T-helper 2 cell treated with Interferon-gamma antibody and Interleukin-4, amounts not matched to agents 100 ng/mL and 5 ng/mL, for 36 hours (primary cell): Measurements from ENCODE around the gene ABI3BP. TPM values are rescaled to one million over a fixed set of nuclear protein-coding genes. Genes with fewer than 3 reads are reported as not detected.
"Not testable (repeated sequence)": the region's sequence is repeated elsewhere in the genome, so short reads cannot be mapped to it uniquely, and the experiment has no call there.

Experiments
- intact Hi-C: fragments of 100-400 bp; cut with micrococcal nuclease; formaldehyde crosslinking; loops from one replicate; pipeline ENCODE4 v1.15.1; 2023
- total RNA-seq: library from RNA; stranded (reverse); gene quantifications from 2 replicates; pipeline ENCODE4 v1.2.3, GENCODE V29; 2022

Gene ABI3BP, protein sequence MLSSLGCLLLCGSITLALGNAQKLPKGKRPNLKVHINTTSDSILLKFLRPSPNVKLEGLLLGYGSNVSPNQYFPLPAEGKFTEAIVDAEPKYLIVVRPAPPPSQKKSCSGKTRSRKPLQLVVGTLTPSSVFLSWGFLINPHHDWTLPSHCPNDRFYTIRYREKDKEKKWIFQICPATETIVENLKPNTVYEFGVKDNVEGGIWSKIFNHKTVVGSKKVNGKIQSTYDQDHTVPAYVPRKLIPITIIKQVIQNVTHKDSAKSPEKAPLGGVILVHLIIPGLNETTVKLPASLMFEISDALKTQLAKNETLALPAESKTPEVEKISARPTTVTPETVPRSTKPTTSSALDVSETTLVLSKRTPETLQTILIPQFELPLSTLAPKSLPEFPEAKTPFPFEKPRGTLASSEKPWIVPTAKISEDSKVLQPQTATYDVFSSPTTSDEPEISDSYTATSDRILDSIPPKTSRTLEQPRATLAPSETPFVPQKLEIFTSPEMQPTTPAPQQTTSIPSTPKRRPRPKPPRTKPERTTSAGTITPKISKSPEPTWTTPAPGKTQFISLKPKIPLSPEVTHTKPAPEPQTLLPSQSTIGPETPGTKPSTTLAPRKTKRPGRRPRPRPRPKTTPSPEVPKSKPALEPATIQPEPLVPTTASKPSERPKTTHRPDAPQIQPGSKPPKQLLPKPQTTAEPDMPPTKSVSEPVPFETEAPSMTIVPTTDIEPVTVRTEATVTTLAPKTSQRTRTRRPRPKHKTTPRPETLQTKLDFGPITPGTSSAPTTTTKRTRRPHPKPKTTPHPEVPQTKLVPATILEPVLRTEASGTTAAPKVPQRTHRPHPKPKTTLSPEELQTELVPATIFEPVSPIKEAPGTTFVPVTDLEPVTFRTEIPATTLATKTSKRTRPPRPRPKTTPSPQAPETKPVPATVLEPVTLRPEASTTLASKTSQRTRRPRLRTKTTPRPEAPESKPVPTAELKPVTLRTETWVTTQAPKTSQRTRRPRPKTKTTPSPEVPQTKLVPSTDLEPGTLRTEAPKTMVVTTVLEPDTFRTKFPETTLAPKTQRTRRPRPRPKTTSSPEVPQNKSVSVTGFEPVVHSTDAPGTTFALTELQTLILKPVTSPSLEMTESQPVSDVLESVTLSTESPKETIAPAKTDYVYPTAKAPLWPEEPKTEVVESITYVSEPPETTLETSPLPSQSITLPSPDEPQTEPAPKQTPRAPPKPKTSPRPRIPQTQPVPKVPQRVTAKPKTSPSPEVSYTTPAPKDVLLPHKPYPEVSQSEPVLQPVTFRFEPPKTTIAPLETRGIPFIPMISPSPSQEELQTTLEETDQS (N-terminal part only)
- total RNA-seq, result not detected in 2 replicates

DNA sequence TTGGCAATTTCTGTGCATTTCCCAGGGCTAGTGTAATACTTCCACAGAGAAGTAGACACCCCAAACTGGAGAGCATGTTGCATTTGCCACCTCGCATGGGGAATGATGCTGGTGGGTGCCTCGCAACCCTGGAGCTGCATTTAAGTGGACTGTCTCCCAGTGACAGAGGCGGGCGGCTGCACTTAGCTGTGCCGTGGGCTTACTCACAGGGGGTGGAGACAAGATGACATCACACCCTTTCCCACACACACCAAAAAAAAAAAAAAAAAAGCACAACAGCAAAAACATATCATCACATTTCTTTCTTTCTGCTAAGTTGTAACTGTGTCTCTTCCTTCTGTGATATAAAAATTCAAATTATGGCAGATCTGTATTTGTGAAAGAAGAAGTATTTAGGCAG is at the start of gene ABI3BP:
TSS of gene ABI3BP (minus strand) at position 113 of the 400 bp plus-strand sequence. CDS start at position 76, 37 bp downstream.
- intact Hi-C loops, result no loop called here

DNA sequence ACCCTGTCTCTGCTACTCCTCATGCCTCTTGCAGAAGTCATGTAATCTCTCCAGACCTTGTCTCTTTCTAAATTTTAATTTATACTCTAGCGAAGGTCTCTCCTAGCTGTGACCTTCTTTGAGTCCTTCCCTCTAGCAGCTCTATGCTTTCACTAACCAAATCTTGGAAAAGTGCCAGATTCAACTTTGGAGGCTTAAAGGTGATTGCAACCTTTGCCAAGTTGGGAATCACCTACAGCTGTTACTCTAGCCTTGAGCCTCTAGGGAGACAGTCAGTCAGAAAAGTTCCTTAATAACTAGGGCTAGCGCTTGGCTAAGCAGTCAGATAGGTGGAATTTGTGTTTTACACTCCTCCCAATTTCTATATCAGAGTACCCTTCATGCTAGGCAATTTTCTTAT is 46.1 kb upstream of the ABI3BP start:
- intact Hi-C loops, result no loop called here

DNA sequence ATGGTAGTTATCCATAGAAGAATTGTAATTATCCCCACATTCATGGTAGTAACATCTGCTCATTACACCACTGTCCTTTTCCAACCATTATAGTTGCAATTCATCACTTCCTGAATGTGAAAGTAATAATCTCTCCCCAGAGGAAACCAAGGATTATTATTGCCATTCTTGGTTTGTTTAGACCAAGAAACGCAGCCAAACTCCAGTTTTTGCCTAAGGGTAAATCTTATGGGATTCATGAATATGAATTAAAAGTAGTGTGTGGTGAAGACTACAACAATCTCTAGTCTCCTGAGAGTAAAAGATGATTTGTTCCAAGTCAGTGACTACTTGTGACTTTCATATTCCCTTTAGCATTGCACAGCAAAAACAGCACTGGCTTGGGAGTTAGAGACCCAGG is 45.7 kb upstream of the ABI3BP start:
- intact Hi-C loops, result no loop called here

DNA sequence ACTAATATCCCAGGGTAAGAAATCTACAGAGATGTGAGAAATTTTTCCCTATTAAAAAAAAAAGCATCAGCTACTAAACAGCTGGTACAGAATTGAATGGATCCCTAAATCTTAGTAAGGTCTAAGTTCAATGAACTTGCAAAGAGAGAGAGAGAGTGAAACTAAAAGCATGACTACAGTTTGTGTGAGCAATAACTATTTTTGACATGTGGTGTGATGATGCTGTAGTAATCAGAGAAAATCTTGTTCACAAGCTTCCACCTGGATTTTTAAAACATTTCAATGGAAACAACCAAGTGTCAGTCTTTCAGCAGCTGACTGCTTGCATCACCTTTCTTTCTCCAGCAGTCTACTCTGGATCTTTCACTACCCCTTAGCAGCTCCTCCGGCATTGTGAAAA is 45.2 kb upstream of the ABI3BP start:
- intact Hi-C loops, result no loop called here

DNA sequence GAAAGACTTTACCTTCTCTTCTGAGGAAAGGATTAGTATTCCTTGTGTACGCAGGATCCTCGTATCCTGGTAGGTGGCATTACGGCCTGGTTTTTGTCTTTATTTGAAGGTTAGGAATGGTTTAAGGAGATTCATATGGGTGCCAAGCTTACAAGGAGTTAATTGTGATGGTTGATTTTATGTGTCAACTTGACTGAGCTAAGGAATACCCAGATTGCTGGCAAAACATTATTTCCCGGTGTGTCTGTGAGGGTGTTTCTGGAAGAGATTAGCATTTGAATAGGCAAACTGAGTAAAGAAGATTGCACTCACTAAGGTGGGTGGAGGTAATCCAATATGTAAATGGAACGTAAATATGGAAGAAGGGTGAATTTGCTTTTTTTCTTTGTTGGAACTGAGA is 44.4 kb upstream of the ABI3BP start:
- intact Hi-C loops, result no loop called here

DNA sequence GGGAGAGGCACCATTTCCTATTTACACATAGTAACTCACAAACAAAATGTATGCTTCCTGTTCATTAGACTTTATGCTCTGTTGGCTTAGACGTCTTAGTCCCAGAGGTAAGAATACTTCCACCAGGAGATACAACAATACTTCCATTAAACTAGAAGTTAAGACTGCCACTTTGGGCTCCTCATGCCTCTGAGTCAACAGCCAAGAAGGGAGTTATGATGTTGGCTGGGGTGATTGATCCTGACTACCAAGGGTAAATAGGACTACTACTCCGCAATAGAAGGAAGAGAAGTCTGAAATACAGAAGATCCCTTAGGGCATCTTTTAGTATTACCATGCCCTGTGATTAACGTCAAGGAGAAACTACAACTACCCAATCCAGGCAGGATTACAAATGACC is 43.5 kb upstream of the ABI3BP start:
- intact Hi-C loops, result no loop called here

DNA sequence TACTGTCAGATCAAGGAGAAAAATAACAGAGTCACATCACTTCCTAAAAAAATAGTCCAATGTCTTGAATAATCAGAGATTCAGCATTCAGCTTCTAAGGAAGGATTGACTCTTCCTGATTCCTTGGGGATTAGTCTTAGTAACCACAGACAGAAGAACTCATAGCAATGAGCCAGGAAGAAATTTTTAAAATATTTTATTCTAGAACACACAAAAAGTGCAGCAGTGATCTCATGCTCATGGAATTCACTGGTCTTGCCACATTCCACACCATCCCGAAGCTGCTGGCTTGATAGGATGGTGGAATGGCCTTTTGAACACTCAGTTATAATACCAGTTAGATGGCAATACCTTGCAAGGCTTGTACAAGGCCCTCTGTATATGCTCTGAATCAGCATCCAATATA is 43.0 kb upstream of the ABI3BP start:
- intact Hi-C loops, result no loop called here

DNA sequence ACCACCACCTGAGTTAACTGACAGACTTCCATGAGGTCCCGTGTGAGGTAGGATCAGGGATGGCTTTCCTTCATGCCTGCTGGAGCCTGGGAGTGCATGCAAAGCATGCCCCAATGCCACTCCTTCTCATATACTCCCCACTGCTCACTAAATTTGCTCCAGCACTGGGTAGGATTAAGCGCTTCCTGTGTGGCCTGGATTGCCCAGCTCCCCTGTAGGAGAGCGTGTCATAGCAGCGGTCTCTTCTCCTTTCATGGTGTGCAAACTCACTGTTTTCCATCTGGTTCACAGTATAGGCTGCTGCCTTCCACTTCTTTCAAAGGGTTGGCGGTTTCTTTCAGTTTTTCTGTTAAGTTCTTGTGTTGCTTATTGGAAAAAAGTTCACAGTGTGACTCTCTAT is 34.1 kb upstream of the ABI3BP start:
- intact Hi-C loops, result no loop called here

DNA sequence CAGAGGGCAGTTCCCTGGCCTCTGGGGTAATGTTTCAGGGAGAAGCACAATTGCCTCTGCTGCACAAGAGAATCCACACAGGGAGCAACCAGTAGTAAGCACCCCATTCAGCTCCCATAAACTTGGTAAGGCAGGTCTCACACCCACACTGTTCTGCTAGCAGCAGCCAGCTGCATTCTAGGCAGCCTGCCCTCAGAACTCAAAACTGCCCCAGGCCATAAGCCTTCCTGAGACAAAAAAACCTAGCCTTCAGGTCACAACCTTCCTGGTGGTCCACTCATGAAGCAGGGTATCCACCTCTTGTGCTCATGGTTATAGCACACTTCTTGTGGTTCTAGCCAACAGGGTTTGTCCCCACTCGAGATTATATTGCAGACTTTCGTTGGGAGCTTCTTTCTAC is 33.7 kb upstream of the ABI3BP start:
- intact Hi-C loops, result no loop called here

DNA sequence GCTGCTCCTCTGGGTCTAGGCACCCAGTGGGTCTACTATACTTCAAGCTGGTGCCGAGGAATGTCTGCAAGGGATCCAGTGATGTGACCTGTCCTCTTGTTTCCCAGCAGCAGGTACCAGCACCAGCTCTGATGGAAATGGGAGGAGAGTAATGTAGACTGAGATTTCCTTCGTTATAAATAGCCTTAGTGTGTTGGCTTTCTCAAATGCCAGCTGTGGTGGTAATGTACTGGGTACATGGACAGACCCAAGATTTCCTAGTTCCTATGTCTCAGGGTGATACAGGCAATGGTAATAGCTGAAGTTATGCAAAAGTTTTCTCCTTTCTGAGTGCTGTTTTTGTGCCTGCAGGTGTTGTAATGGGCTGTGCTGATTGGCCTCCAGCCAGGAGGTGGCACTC is 33.0 kb upstream of the ABI3BP start:
- intact Hi-C loops, result no loop called here

DNA sequence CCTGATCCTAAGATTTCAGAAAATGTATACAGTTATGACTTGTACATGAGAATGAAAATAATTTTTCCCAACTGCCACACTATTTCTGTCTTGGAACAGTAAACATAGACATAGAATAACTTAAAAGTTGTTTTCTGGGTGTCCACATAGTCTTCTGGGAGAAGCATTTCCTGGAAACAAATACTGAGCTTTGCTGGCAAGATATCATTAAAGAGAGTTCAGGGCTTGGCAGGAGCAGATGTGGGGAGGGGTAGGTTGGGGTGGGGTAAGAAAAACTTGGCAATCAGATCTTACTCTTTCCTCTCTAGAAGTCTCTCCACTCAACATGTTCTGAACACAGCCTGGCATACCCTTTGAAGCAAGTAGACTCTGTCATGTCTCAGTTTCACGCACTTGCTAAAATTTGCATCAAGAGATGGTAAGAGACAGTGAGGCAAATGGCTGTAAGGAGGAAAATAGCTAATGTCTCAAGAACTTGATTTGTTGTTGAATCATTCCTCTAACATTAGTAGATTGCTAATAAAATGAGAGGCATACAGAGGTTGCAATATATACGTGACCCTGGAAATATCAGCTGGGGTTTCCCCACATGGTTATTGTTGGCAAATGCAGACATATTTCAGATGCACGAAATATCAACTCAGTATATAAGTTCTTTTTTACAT is 27.3 kb upstream of the ABI3BP start:
- intact Hi-C loops, result no loop called here

DNA sequence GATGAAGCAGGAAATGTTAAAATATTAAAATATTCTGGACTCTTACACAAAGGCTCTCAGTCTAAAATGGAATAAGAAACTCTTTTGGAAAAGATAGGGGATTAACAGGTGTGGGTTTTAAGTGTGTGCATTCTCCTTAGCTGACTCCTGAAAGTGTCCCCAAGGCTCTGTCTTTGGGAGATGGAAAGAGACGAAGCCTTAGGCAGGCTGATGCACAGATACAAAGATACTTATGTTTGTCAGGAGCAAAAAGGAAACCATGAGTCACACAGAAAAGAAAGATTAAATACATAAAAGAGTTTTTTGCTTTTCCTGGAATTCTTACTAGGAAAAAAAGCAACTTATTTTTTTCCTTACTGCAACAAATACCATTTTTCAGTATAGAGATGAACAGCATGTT is 23.8 kb upstream of the ABI3BP start:
- intact Hi-C loops, result no loop called here

DNA sequence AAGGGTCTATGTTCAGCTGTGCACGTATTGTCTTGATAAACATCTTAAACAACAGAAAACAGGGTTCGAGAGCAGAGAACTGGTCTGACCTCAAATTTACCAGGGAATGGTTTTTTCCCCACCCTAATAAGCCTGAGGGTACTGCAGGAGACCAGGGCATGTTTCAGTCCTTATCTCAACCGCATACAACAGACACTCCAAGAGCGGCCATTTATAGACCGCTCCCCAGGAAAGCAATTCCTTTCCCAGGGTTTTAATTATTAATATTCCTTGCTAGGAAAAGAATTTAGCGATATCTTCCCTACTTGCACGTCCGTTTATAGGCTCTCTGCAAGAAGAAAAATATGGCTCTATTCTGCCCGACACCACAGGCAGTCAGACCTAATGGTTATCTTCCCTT is 19.1 kb upstream of the ABI3BP start:
- intact Hi-C loops, result not testable (repeated sequence)

DNA sequence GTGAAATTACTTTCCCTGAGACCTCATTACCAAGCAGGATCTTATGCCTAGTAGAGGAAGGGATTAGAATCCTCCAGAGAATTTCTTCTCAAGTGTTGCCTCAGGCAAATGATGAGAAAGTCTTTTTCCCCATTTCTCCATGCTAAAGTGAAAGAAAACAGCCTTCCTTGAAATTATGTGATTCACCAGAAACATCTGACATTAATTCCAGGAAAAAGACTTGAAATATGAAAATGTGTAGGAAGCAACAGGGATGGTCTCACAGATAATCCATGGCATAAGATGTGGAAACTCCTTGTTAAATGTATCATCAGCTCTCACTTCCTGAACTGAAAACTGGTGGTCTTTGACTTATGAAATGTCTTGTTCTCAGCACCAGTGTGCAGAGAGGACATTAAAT is 17.9 kb upstream of the ABI3BP start:
- intact Hi-C loops, result no loop called here

DNA sequence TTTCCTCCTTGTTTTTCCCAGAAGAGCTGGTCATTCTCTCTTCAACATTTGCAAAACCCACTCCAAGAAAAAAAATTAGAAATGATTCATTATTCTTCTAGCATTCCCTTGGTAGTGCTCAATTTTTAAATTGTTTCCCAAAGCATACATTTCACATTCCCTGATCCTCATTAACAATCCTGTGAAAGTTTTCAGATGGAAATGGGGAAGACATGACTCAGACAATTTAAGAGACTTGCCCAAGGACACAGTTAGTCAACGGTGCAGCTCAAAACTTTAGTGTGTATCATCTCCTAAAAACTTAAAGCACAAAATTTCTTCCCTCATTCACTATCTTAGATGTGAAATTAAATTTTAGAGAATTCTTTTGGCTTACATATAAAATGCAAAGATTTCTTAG is 17.1 kb upstream of the ABI3BP start:
- intact Hi-C loops, result no loop called here

DNA sequence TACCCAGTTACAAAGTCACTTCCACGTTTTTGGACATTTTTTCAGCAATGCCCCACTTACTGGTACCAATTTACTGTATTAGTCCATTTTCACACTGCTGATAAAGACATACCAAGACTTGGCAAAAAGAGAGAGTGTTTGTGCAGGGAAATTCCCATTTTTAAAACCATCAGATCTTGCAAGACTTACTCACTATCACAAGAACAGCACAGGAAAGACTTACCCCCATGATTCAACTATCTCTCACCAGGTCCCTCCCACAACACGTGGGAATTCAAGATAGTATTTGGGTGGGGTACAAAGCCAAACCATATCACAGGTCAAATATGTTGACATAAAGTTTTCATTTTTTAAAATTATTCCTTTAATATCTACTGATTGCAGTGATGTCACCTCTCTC is 16.2 kb upstream of the ABI3BP start:
- intact Hi-C loops, result no loop called here

DNA sequence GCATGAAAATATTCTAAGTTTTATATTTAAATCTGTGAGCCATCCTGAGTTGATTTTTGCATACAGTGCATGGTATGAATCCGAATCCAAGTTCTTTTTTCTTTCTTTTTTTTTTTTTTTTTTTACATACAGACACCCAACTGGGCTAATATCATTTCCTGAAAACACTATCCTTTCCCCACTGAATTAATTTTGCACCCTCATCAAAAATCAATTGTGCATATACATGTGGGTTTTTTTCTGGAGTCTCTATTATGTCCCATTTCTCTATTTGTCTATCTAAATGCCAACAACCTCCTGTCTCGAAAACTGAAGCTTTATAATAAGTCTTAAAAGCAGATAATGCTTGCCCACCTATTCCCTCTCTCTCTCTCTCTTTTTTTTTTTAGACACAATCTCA is 5.9 kb upstream of the ABI3BP start:
- intact Hi-C loops, result no loop called here

DNA sequence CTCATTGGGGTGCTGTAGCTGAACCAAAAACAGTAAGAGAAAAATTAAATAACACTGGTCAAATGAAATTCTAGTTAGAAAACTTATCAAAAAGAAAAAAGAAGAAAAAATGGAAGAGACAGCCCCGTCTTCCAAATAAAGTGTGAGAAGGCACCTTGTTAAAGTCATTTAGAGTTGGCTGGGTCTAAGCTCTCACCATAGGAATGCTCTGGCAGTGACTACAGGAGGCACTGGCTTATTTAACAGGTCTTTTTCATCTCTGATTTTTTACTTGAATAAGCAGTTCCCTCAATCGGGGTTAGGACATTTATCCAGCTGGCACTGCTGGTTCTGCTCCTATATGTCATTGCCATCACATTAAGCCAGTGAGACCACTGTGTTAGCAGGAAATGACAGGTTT is 1.6 kb upstream of the ABI3BP start:
- intact Hi-C loops, result no loop called here

DNA sequence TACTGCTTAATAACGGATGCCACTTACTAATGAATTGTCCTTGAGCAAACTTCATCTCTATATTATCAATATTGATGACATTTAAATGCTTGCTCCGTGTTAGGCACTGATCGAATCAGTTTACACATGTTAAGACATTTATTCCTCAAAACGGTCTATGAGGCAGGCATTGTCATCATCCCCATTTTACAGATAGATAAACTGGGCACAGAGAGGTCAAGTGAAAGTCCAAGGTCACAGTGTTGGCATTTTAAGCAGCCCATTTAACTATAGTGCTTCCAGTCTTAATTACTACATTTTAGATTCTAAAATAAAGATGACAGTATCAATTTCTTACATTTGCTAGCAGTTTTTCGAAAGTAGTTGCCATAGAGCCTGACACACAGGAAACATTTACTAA is 966 bp upstream of the ABI3BP start:
- intact Hi-C loops, result no loop called here

DNA sequence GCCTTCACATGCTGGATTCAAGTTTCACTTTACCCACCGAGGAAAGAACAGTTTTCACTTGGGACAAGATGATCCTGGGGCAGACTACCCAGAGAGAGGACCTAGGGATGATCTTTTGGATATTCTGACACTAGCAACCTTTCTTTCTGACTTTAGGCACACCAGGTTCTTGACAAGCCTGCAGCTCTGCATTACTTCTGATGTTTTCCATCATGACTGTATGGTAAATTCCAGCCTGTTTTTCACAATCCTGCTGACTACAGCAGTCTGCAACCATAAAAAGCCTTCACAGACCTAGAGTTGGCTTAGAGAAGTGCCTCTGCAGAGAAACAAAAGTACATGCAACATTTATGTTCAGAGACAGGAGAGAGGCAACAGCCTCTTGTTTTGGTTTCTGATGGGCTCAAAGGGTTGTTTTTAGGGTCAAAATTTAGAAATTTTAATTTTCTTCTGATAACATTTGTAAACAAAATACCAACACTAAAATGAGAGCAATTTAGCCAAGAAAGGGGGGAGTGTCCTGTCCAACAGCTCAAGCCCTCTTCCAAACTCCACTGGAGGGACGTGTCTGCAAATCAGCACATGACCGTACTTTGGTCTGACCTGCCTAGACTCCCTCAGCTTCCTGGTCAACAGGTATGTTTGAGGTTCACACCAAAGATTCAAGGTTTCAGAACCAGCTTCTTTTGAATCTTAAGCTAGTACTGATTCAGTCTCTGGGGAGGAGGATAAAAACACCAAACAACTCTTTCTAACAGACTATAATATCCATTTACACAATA is 799 bp downstream of the ABI3BP start:
- intact Hi-C loops, result no loop called here
